ENCODE results near the gene M1AP.

Gene M1AP

DNA sequence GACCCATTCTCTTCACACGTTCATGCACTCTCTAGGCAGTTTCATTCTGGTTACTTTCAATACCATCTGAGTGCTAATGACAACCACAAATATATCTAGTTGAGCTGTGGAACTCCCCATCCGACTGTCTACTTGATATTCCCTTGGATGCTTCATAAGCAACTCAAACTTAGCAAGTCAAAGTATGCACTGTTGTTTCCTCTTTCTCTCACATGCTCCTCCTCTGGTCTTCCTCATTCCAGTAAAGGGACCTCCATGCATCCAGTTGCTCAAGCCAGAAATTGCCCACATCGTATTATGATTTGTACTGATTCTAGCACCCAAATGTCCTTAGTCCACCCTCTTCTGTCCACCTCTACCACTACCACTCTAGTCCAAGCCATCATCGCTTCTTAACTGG, 28.2 kb upstream of the M1AP start:
- TF ChIP-seq, protein P1, sequence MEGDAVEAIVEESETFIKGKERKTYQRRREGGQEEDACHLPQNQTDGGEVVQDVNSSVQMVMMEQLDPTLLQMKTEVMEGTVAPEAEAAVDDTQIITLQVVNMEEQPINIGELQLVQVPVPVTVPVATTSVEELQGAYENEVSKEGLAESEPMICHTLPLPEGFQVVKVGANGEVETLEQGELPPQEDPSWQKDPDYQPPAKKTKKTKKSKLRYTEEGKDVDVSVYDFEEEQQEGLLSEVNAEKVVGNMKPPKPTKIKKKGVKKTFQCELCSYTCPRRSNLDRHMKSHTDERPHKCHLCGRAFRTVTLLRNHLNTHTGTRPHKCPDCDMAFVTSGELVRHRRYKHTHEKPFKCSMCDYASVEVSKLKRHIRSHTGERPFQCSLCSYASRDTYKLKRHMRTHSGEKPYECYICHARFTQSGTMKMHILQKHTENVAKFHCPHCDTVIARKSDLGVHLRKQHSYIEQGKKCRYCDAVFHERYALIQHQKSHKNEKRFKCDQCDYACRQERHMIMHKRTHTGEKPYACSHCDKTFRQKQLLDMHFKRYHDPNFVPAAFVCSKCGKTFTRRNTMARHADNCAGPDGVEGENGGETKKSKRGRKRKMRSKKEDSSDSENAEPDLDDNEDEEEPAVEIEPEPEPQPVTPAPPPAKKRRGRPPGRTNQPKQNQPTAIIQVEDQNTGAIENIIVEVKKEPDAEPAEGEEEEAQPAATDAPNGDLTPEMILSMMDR (IDR thresholded peaks at IDR 0.05; ENCODE audit: low read depth, low read length, missing control alignments) = no peak
- no peak for DNase-seq (ENCODE audit: low read depth)
- no peak overlapping the region for H3K4me3 ChIP-seq (ENCODE audit: low read depth, low read length)

DNA sequence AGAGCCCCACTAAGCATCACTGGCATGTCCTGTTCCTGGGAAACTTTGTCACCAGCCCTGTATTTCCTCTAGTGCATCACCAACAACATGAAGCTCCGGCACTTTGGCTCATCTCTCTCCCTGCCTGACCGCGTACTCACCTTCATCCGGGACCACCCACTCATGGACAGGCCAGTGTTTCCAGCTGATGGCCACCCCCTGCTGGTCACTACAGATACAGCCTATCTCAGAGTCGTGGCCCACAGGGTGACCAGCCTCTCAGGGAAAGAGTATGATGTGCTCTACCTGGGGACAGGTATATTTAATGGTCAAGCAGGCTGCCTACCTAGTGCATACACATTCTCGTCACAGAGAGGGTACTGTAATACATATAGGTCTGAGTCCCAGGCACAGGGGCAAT, 27.0 kb upstream of the M1AP start:
- no peak overlapping the region for H3K4me3 ChIP-seq (ENCODE audit: low read depth, low read length)
- TF ChIP-seq, protein P1 (IDR thresholded peaks at IDR 0.05; ENCODE audit: low read depth, low read length, missing control alignments) = no peak
- DNase-seq (ENCODE audit: low read depth) = no peak

DNA sequence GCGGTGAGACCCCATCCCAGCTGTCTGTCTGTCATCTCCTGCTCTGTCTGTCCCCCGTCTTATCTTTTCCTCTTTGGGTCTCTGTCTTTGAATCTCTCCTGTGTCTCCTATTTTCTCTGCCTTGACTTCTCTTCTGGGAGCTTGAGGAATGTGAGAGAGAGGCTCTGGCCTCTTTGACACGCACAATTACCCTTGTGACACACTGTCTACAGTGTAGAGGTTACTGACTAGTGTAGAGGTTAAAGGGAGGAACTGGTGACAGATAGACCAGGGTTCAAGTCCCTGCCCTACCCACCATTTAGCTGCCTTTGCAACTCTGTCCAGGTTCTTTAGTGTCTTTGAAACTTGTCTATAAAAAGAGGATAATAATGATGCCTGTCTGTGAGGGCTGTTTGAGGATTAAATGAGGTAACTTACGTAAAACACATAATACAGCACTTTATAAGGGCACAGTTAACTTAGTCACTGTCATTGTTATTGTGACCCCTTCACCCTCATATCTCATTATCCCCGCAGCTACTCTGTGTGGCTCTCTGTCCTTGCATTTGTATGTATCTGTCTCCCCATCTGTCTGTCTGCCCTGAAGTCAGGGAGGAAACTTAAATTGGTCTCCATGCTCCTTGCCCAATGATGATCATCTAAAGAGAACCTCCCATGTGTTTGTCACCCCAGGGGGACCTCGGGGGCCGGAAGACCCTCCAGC, 25.8 kb upstream of the M1AP start:
- no peak overlapping the region for H3K4me3 ChIP-seq (ENCODE audit: low read depth, low read length)
- DNase-seq (ENCODE audit: low read depth) = no peak
- TF ChIP-seq, protein P1 (IDR thresholded peaks at IDR 0.05; ENCODE audit: low read depth, low read length, missing control alignments) = no peak

DNA sequence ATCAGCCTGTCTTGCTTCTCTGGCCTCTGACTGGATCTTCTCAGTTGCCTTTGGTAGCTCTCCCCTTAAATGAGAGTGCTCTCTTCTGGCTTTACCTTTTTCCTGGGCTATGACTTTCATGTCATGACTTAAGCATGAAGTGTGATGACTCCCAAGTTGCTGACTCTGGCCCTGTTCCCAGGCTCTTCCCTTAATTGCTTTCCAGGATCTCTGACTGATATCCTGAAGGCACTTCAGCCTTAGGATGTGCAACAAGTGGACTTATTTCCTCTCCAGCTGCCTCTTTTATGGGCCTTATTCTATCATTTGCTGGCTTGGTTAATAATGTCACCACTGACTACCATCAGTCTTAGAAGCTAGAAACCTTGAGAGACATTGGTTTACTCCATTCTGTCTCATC, 23.3 kb upstream of the M1AP start:
- DNase-seq (ENCODE audit: low read depth) = no peak
- H3K4me3 ChIP-seq (ENCODE audit: low read depth, low read length) = no peak overlapping the region
- TF ChIP-seq, protein P1 (IDR thresholded peaks at IDR 0.05; ENCODE audit: low read depth, low read length, missing control alignments) = no peak

DNA sequence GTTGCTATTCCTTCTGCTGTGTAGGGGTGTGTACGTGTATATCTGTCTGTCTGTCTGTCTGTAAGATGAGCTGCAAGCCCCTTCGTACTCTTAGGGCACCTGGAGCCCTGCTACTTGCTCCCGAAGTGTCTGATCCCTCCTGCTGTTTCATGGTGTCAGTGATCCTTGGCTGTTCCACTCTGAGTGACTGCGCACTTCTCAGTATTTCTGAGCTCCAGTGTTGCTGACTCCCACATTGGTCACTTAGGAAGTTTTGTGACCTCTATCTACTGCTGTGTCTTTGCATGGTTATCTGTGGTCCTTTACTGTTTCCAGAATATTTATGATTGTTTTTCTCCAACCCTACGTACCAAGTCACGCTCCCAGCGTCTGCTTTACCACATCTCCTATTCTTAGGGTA, 22.1 kb upstream of the M1AP start:
- DNase-seq (ENCODE audit: low read depth) = no peak
- no peak overlapping the region for H3K4me3 ChIP-seq (ENCODE audit: low read depth, low read length)
- TF ChIP-seq, protein P1 (IDR thresholded peaks at IDR 0.05; ENCODE audit: low read depth, low read length, missing control alignments) = no peak

DNA sequence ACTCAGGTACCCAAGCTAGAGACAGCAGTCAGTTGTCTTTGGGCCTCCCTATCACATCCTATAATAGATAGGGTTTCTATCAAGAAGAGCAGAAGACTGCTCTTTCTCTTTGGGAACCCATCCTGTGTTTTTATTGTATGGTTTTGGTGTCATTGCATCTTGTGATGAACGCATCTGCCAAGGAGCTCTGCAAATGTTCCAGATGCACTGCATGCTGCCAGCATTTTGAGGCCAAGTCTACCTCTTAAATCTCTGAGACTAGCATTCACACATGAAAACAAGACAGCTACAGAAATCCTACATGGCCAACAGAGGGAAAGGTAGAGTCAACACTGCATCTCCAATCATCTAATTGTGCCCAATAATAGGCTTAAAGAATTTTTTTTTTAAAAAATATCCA, 20.0 kb upstream of the M1AP start:
- no peak for DNase-seq (ENCODE audit: low read depth)
- TF ChIP-seq, protein P1 (IDR thresholded peaks at IDR 0.05; ENCODE audit: low read depth, low read length, missing control alignments) = no peak
- no peak overlapping the region for H3K4me3 ChIP-seq (ENCODE audit: low read depth, low read length)

DNA sequence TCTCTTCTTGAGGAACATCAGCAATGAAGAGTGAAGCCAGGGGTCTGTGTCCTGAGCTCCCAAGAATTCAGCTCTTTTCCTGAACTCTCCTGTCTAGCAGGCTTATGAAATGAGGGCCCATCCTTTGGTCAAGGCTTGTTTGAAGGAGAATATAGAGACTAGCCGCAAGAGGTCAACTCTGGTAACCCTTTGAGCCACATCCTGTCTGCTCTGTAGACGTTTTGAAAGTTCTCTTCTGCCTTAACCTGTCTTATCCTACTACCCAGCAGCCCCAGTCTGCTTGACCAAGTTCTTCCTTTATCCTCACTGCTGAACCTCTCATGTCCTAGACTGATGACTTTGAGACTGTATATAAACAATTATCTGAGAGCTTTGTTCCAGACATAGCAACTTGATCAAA, 11.3 kb upstream of the M1AP start:
- TF ChIP-seq, protein P1 (IDR thresholded peaks at IDR 0.05; ENCODE audit: low read depth, low read length, missing control alignments) = no peak

More for the DNA sequence above, 11.3 kb upstream of the M1AP start:
- DNase-seq (ENCODE audit: low read depth) = no peak
- H3K4me3 ChIP-seq (ENCODE audit: low read depth, low read length) = no peak overlapping the region

All from GM12864 (cell line).